Adrenal gland (tissue), 5 donors: ENCODE results near the gene SERGEF.

ENCODE experiments used
- CTCF ChIP-seq, 6 experiments: fragments of 450-650 bp in 4 of 6; fragments of 200-600 bp in 2 of 6; sonication (generic) in 1 of 6; IDR thresholded peaks; 1 replicate in 5 of 6; 2 replicates in 1 of 6; pipeline versions ENCODE4 v1.5.1 to v1.8.0; 2016 to 2021; ENCODE audit warnings: antibody characterized with exemption in 6 of 6, mild to moderate bottlenecking in 2 of 6, moderate library complexity in 1 of 6
- POLR2A ChIP-seq, 2 donors: fragments of 450-650 bp; IDR thresholded peaks; one replicate each; pipeline ENCODE4 v1.6.1; 2017; ENCODE audit warnings: antibody characterized with exemption in 2 of 2, mild to moderate bottlenecking in 2 of 2, moderate library complexity in 1 of 2
- donor health status: DM: no; HTN: no; CAD: no.

GRCh38 chr11:17887779-17888178 is 125.1 kb downstream of the SERGEF start:
- TF ChIP-seq CTCF (IDR thresholded peaks at IDR 0.05) = no peak
- TF ChIP-seq POLR2A (IDR thresholded peaks at IDR 0.05) = no peak
